ENCODE results near the gene TLNRD1. TPM values are rescaled to one million over a fixed set of nuclear protein-coding genes. Genes with fewer than 3 reads are reported as not detected.
A peak's percentile ranks its signal among the peaks of the same experiment; 100 is the strongest.

Gene TLNRD1
- total RNA-seq, 4 donors from 2014 or later, result 10.1 to 22.4 (median 17.8) TPM

GRCh38 chr15:81032818-81033217, 32.1 kb downstream of the TLNRD1 start:
- Histone ChIP-seq H3K27me3 (no peaks in the 10 kb centered on the region), H3K4me3 (no peak overlapping the region), H3K36me3 (no peaks in the 10 kb centered on the region), H3K9me3 (no peaks in the 10 kb centered on the region), H3K27ac (peak overlapping the region in 1 of 2 donors; percentile 25), H3K4me1 (no peaks in the 10 kb centered on the region)
- intact Hi-C loops (cut with DNase I; ENCODE audit: low total_unique reads), result no loop called here
- DNase-seq, result no peak
- TF ChIP-seq CTCF (IDR thresholded peaks at IDR 0.05) (no peak), POLR2A (IDR thresholded peaks at IDR 0.05) (no peak)

- H3K27ac ChIP-seq, result peak overlapping the region in 1 of 2 donors; percentile 25
- no peak for DNase-seq
- no peaks in the 10 kb centered on the region for H3K27me3 ChIP-seq
- no peaks in the 10 kb centered on the region for H3K4me1 ChIP-seq
- H3K9me3 ChIP-seq, result no peaks in the 10 kb centered on the region
- TF ChIP-seq POLR2A (IDR thresholded peaks at IDR 0.05) (no peak), CTCF (IDR thresholded peaks at IDR 0.05) (no peak)
- H3K36me3 ChIP-seq, result no peaks in the 10 kb centered on the region
- intact Hi-C loops (cut with DNase I; ENCODE audit: low total_unique reads), result no loop called here
- H3K4me3 ChIP-seq, result no peak overlapping the region
Observed at GRCh38 chr15:81033508-81033907, 32.8 kb downstream of the TLNRD1 start.

GRCh38 chr15:81037952-81038743, 37.4 kb downstream of the TLNRD1 start:
- Histone ChIP-seq H3K36me3 (no peaks in the 10 kb centered on the region), H3K9me3 (no peaks in the 10 kb centered on the region), H3K27me3 (no peaks in the 10 kb centered on the region), H3K4me3 (no peak overlapping the region), H3K27ac (no peak overlapping the region), H3K4me1 (no peaks in the 10 kb centered on the region)
- no peak for DNase-seq
- intact Hi-C loops (cut with DNase I; ENCODE audit: low total_unique reads), result no loop called here
- TF ChIP-seq CTCF (IDR thresholded peaks at IDR 0.05) (no peak), POLR2A (IDR thresholded peaks at IDR 0.05) (no peak)

GRCh38 chr15:81038975-81039607, 38.4 kb downstream of the TLNRD1 start:
- no peak for TF ChIP-seq POLR2A (IDR thresholded peaks at IDR 0.05)
- TF ChIP-seq CTCF (IDR thresholded peaks at IDR 0.05), result no peak
- Histone ChIP-seq H3K4me3 (no peak overlapping the region), H3K27ac (no peak overlapping the region), H3K4me1 (no peaks in the 10 kb centered on the region), H3K9me3 (no peaks in the 10 kb centered on the region), H3K36me3 (no peaks in the 10 kb centered on the region), H3K27me3 (no peaks in the 10 kb centered on the region)
- DNase-seq, result peak in 1 of 2 donors; percentile 25
- intact Hi-C loops (cut with DNase I; ENCODE audit: low total_unique reads), result no loop called here

- Histone ChIP-seq H3K27me3 (no peaks in the 10 kb centered on the region), H3K9me3 (no peaks in the 10 kb centered on the region), H3K4me3 (no peak overlapping the region), H3K27ac (no peak overlapping the region), H3K36me3 (no peaks in the 10 kb centered on the region), H3K4me1 (no peaks in the 10 kb centered on the region)
- no peak for TF ChIP-seq CTCF (IDR thresholded peaks at IDR 0.05)
- TF ChIP-seq POLR2A (IDR thresholded peaks at IDR 0.05), result no peak
- intact Hi-C loops (cut with DNase I; ENCODE audit: low total_unique reads), result no loop called here
- no peak for DNase-seq
Observed at GRCh38 chr15:81040757-81041156, 40.0 kb downstream of the TLNRD1 start.
